SU-DHL-6 (cell line): ENCODE results near the gene NRK.

Experiments used
- CTCF ChIP-seq: fragments of 200-600 bp; sonication (generic); IDR thresholded peaks from one replicate; pipeline ENCODE4 v1.5.1; 2017; ENCODE audit warnings: antibody characterized with exemption, mild to moderate bottlenecking, low read length, moderate library complexity; ENCODE audit not compliant: insufficient read depth, poor library complexity, severe bottlenecking
- EZH2phosphoT487 ChIP-seq: fragments of 200-600 bp; sonication (generic), shearing (Covaris generic); conservative IDR thresholded peaks from 2 replicates; pipeline ENCODE4 v1.6.1; 2018; ENCODE audit warnings: mild to moderate bottlenecking, antibody characterized with exemption, low read length, moderate library complexity, mixed read lengths

- TF ChIP-seq CTCF (no peak), EZH2phosphoT487 (no peak)
These were observed 147.1 kb downstream of the NRK start for GRCh38 chrX:105969487-105969886.
